Measurements from ENCODE around the gene SAMD13.

- TF ChIP-seq POLR2A (IDR thresholded peaks at IDR 0.05; ENCODE audit: low read depth, low read length) (no peak), SPI1 (IDR thresholded peaks at IDR 0.05; ENCODE audit: low read depth, low read length) (no peak)
Measured at GRCh38 chr1:84347271-84347931, 45.9 kb downstream of the SAMD13 start.
